Neural cell (in vitro differentiated cells): ENCODE results near the gene SPEG.

Source experiments
- EP300 ChIP-seq: fragments of 450-650 bp; conservative IDR thresholded peaks from 2 replicates; pipeline ENCODE4 v1.6.1; 2014; ENCODE audit warnings: antibody characterized with exemption, mild to moderate bottlenecking, moderate library complexity; ENCODE audit not compliant: poor library complexity, severe bottlenecking
- EZH2 ChIP-seq: fragments of 200-600, 300-800 bp; shearing (Covaris generic), sonication (generic); IDR thresholded peaks from 2 replicates; pipeline ENCODE4 v1.6.1; 2014; ENCODE audit warnings: antibody characterized with exemption, low read length, borderline replicate concordance, mild to moderate bottlenecking; ENCODE audit not compliant: insufficient read depth, poor library complexity, severe bottlenecking
- MXI1 ChIP-seq: fragments of 450-650 bp; conservative IDR thresholded peaks from 2 replicates; pipeline ENCODE4 v1.6.1; 2014; ENCODE audit warnings: antibody characterized with exemption, mild to moderate bottlenecking; ENCODE audit not compliant: poor library complexity, severe bottlenecking
- POLR2AphosphoS5 ChIP-seq: IDR thresholded peaks from 2 replicates; pipeline ENCODE4 v1.6.1; 2012
- RAD21 ChIP-seq: fragments of 450-650 bp; conservative IDR thresholded peaks from 2 replicates; pipeline ENCODE4 v1.6.1; 2014; ENCODE audit warnings: antibody characterized with exemption, mild to moderate bottlenecking, moderate library complexity
- REST ChIP-seq: IDR thresholded peaks from 2 replicates; pipeline ENCODE4 v1.6.1; 2012; ENCODE audit warnings: borderline replicate concordance
- TF ChIP-seq, protein P1 (sequence below): fragments of 450-650 bp; IDR thresholded peaks from 2 replicates; pipeline ENCODE4 v1.5.1; 2014; ENCODE audit warnings: antibody characterized with exemption, mild to moderate bottlenecking, moderate library complexity; ENCODE audit not compliant: poor library complexity, severe bottlenecking

GRCh38 chr2:219405958-219406860 is 28.4 kb upstream of the SPEG start:
- TF ChIP-seq, protein P1, sequence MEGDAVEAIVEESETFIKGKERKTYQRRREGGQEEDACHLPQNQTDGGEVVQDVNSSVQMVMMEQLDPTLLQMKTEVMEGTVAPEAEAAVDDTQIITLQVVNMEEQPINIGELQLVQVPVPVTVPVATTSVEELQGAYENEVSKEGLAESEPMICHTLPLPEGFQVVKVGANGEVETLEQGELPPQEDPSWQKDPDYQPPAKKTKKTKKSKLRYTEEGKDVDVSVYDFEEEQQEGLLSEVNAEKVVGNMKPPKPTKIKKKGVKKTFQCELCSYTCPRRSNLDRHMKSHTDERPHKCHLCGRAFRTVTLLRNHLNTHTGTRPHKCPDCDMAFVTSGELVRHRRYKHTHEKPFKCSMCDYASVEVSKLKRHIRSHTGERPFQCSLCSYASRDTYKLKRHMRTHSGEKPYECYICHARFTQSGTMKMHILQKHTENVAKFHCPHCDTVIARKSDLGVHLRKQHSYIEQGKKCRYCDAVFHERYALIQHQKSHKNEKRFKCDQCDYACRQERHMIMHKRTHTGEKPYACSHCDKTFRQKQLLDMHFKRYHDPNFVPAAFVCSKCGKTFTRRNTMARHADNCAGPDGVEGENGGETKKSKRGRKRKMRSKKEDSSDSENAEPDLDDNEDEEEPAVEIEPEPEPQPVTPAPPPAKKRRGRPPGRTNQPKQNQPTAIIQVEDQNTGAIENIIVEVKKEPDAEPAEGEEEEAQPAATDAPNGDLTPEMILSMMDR: no peak
- no peak for TF ChIP-seq EZH2
- no peak for TF ChIP-seq RAD21
- no peak for TF ChIP-seq EP300
- TF ChIP-seq REST: no peak
- TF ChIP-seq MXI1: no peak
- no peak for TF ChIP-seq POLR2AphosphoS5
